EL (cell line): Measurements from ENCODE around the gene DENND6A.
"Not testable (repeated sequence)": the region's sequence is repeated elsewhere in the genome, so short reads cannot be mapped to it uniquely, and the experiment has no call there.

Source experiments
- DNase-seq: peaks from one replicate; pipeline ENCODE4 v3.0.0-alpha.2; 2016

Gene DENND6A

GRCh38 chr3:57692396-57693147 lies at the start of gene DENND6A:
TSS of gene DENND6A (minus strand) at chr3:57693077. CDS start at chr3:57693018, 59 bp downstream.
- peak; percentile 94 for DNase-seq

GRCh38 chr3:57740027-57740426 lies 47.1 kb upstream of the DENND6A start:
- no peak for DNase-seq

- no peak for DNase-seq
Measured at GRCh38 chr3:57738391-57738790, 45.5 kb upstream of the DENND6A start.

GRCh38 chr3:57737840-57738239 lies 45.0 kb upstream of the DENND6A start:
- DNase-seq: no peak

GRCh38 chr3:57735405-57735804 lies 42.5 kb upstream of the DENND6A start:
- no peak for DNase-seq

- DNase-seq: peak; percentile 16
Measured at GRCh38 chr3:57733790-57734189, 40.9 kb upstream of the DENND6A start.

GRCh38 chr3:57731311-57731710 lies 38.4 kb upstream of the DENND6A start:
- no peak for DNase-seq

GRCh38 chr3:57730682-57731081 lies 37.8 kb upstream of the DENND6A start:
- no peak for DNase-seq

- no peak for DNase-seq
Measured at GRCh38 chr3:57729334-57730045, 36.6 kb upstream of the DENND6A start.

GRCh38 chr3:57727106-57727505 lies 34.2 kb upstream of the DENND6A start:
- DNase-seq: peak; percentile 19

- DNase-seq: no peak
Measured at GRCh38 chr3:57726397-57726796, 33.5 kb upstream of the DENND6A start.

GRCh38 chr3:57718118-57718517 lies 25.2 kb upstream of the DENND6A start:
- no peak for DNase-seq

- no peak for DNase-seq
Measured at GRCh38 chr3:57717205-57717868, 24.5 kb upstream of the DENND6A start.

GRCh38 chr3:57715686-57716085 lies 22.8 kb upstream of the DENND6A start:
- DNase-seq: no peak

GRCh38 chr3:57709559-57709958 lies 16.7 kb upstream of the DENND6A start:
- no peak for DNase-seq

- no peak for DNase-seq
Measured at GRCh38 chr3:57709031-57709430, 16.2 kb upstream of the DENND6A start.

- peak; percentile 71 for DNase-seq
Measured at GRCh38 chr3:57706462-57706861, 13.6 kb upstream of the DENND6A start.

GRCh38 chr3:57705351-57705750 lies 12.5 kb upstream of the DENND6A start:
- not testable (repeated sequence) for DNase-seq

GRCh38 chr3:57701781-57702180 lies 8.9 kb upstream of the DENND6A start:
- DNase-seq: no peak

- DNase-seq: no peak
Measured at GRCh38 chr3:57700737-57701136, 7.9 kb upstream of the DENND6A start.

- DNase-seq: no peak
Measured at GRCh38 chr3:57699591-57699990, 6.7 kb upstream of the DENND6A start.

GRCh38 chr3:57696801-57697321 lies 4.0 kb upstream of the DENND6A start:
- no peak for DNase-seq

- no peak for DNase-seq
Measured at GRCh38 chr3:57694146-57694545, 1.3 kb upstream of the DENND6A start.

- not testable (repeated sequence) for DNase-seq
Measured at GRCh38 chr3:57692133-57692395, 813 bp downstream of the DENND6A start.
